Measurements from ENCODE around the gene RGS18.

The RGS18 gene

GRCh38 chr1:192123212-192123611 lies 35.0 kb upstream of the RGS18 start:
- Histone ChIP-seq H3K27ac (replicated peaks) (no peak overlapping the region), H3K4me3 (replicated peaks; ENCODE audit: insufficient read depth, low read length) (no peak overlapping the region), H3K27me3 (ENCODE audit: insufficient read depth, poor library complexity, severe bottlenecking) (no peaks in the 10 kb centered on the region)
- TF ChIP-seq POLR2AphosphoS5 (IDR thresholded peaks at IDR 0.05; ENCODE audit: low read depth) (no peak), SPI1 (IDR thresholded peaks at IDR 0.05; ENCODE audit: borderline replicate concordance, low read depth) (no peak), CTCF (IDR thresholded peaks at IDR 0.05; ENCODE audit: insufficient read depth, low read length) (no peak), GABPA (IDR thresholded peaks at IDR 0.05; ENCODE audit: low read depth) (no peak), REST (IDR thresholded peaks at IDR 0.05; ENCODE audit: insufficient replicate concordance, low read depth) (no peak)
- no peak for DNase-seq (ENCODE audit: low read depth in 1 of 2, low spot score in 1 of 2)

- no peak overlapping the region for H3K4me3 ChIP-seq (replicated peaks; ENCODE audit: insufficient read depth, low read length)
Measured at GRCh38 chr1:192126030-192126619, 32.1 kb upstream of the RGS18 start.

More at GRCh38 chr1:192126030-192126619, 32.1 kb upstream of the RGS18 start:
- H3K27ac ChIP-seq (replicated peaks) = no peak overlapping the region
- TF ChIP-seq SPI1 (IDR thresholded peaks at IDR 0.05; ENCODE audit: borderline replicate concordance, low read depth) (no peak), GABPA (IDR thresholded peaks at IDR 0.05; ENCODE audit: low read depth) (no peak), POLR2AphosphoS5 (IDR thresholded peaks at IDR 0.05; ENCODE audit: low read depth) (no peak), REST (IDR thresholded peaks at IDR 0.05; ENCODE audit: insufficient replicate concordance, low read depth) (no peak), CTCF (IDR thresholded peaks at IDR 0.05; ENCODE audit: insufficient read depth, low read length) (no peak)
- no peaks in the 10 kb centered on the region for H3K27me3 ChIP-seq (ENCODE audit: insufficient read depth, poor library complexity, severe bottlenecking)
- no peak for DNase-seq (ENCODE audit: low read depth in 1 of 2, low spot score in 1 of 2)

Measured in HL-60 (cell line).